K562 (cell line): ENCODE data around the gene SYNRG. TPM values are rescaled to one million over a fixed set of nuclear protein-coding genes. Genes with fewer than 3 reads are reported as not detected.
A peak's percentile ranks its signal among the peaks of the same experiment; 100 is the strongest.

ENCODE experiments used
- ATAC-seq: fragments of 200-7000 bp; cut with Tn5 transposase; 3 replicates; pipeline ENCODE4 v1.9.1; 2020; ENCODE audit warnings: moderate library complexity
- BruUV-seq: library from RNA; stranded (reverse); fragments of 400-500 nt; replicated peaks from 2 replicates; lab custom pipeline; 2021; lab: Mats Ljungman, UMichigan
- CTCF ChIA-PET: fragments of 300-600 bp; formaldehyde crosslinking; extraction: SDS; loops from one replicate; lab custom pipeline; 2021; ENCODE audit warnings: low intra/inter-chr PET ratio; lab: Yijun Ruan, JAX
- POLR2A ChIA-PET: fragments of 300-600, 350-650 bp; sonication (Branson Sonifier 250); formaldehyde crosslinking; extraction: SDS; loops from one replicate; lab custom pipeline; 2021; ENCODE audit warnings: antibody characterized with exemption, inconsistent platforms; lab: Yijun Ruan, JAX
- DNase-seq, 4 experiments: peaks; one replicate each; pipeline versions ENCODE4 v3.0.0 to v3.0.0-alpha.2; 2011 to 2018; ENCODE audit warnings: low spot score in 3 of 4, mixed read lengths in 3 of 4; ENCODE audit errors: extremely low read depth in 1 of 4
- FAIRE-seq: peaks from 2 replicates; lab custom pipeline; 2011; peaks lifted over from hg19 to GRCh38; lab: Jason Lieb, UNC
- H2AFZ ChIP-seq: 2 replicates; pipeline ENCODE4 v1.6.0; 2011; ENCODE audit warnings: low read depth, low read length, control low read depth, inconsistent platforms
- H3K27ac ChIP-seq: fragments of 200-600 bp; 3 replicates; pipeline ENCODE4 v1.8.0; 2011; ENCODE audit warnings: low read depth, mild to moderate bottlenecking, control low read depth, inconsistent platforms, low read length, moderate library complexity, mixed read lengths; ENCODE audit errors: extremely low read depth
- H3K27me3 ChIP-seq, 2 experiments: fragments of 300-600 bp in 1 of 2; 2 replicates in 1 of 2; 3 replicates in 1 of 2; pipeline versions ENCODE4 v1.6.0 to v1.8.0; 2011; ENCODE audit warnings: inconsistent platforms in 2 of 2, low read length in 2 of 2, mild to moderate bottlenecking in 1 of 2, mixed read lengths in 1 of 2, moderate library complexity in 1 of 2; ENCODE audit not compliant: control insufficient read depth in 2 of 2, insufficient read depth in 2 of 2
- H3K36me3 ChIP-seq: fragments of 300-600 bp; 3 replicates; pipeline ENCODE4 v1.8.0; 2011; ENCODE audit warnings: mild to moderate bottlenecking, low read length, inconsistent platforms; ENCODE audit not compliant: control insufficient read depth, insufficient read depth
- H3K4me1 ChIP-seq, 2 experiments: fragments of 200-600 bp in 1 of 2; replicated peaks in 1 of 2; 2 replicates in 1 of 2; 3 replicates in 1 of 2; pipeline versions ENCODE4 v1.5.1 to v1.8.0; 2011; ENCODE audit warnings: inconsistent platforms in 2 of 2, low read length in 2 of 2, mild to moderate bottlenecking in 1 of 2, mixed read lengths in 1 of 2, moderate library complexity in 1 of 2; ENCODE audit not compliant: control insufficient read depth in 2 of 2, insufficient read depth in 2 of 2
- H3K4me2 ChIP-seq: 2 replicates; pipeline ENCODE4 v1.6.1; 2011; ENCODE audit warnings: low read length, control low read depth, inconsistent platforms, mixed read lengths; ENCODE audit not compliant: insufficient read depth
- H3K4me3 ChIP-seq: fragments of 200-600 bp; sonication (generic), shearing (Covaris generic); 2 replicates; pipeline ENCODE4 v1.5.1; 2016; ENCODE audit warnings: control low read depth, inconsistent platforms
- H3K79me2 ChIP-seq: fragments of 200-600 bp; 3 replicates; pipeline ENCODE4 v1.8.0; 2011; ENCODE audit warnings: low read length, inconsistent platforms; ENCODE audit not compliant: control insufficient read depth, insufficient read depth
- H3K9ac ChIP-seq, 2 experiments: 2 replicates each; pipeline versions ENCODE4 v1.6.0 to v1.6.1; 2011; ENCODE audit warnings: low read depth in 2 of 2, low read length in 2 of 2, control low read depth in 1 of 2, inconsistent platforms in 1 of 2, mild to moderate bottlenecking in 1 of 2, mixed read lengths in 1 of 2; ENCODE audit not compliant: insufficient read depth in 1 of 2
- H3K9me1 ChIP-seq: one replicate; pipeline ENCODE4 v1.6.0; 2011; ENCODE audit warnings: inconsistent platforms, mild to moderate bottlenecking, low read length, moderate library complexity; ENCODE audit not compliant: control insufficient read depth, insufficient read depth
- H3K9me3 ChIP-seq: replicated peaks from 2 replicates; pipeline ENCODE4 v1.5.1; 2011; ENCODE audit warnings: low read depth, low read length, inconsistent platforms; ENCODE audit not compliant: control insufficient read depth, insufficient read depth
- H4K20me1 ChIP-seq: replicated peaks from 2 replicates; pipeline ENCODE4 v1.6.1; 2011; ENCODE audit warnings: low read length, inconsistent platforms, mixed read lengths; ENCODE audit not compliant: control insufficient read depth, insufficient read depth
- CHD4 ChIP-seq: fragments of 200-600 bp; sonication (generic); IDR thresholded peaks from 3 replicates; pipeline ENCODE4 v1.6.1; 2012; ENCODE audit warnings: low read depth, mild to moderate bottlenecking, mixed read lengths, low read length, inconsistent platforms; ENCODE audit not compliant: insufficient read depth, insufficient replicate concordance, poor library complexity, severe bottlenecking
- DNMT1 ChIP-seq: fragments of 450-650 bp; IDR thresholded peaks from 2 replicates; pipeline ENCODE4 v1.6.1; 2016; ENCODE audit warnings: antibody characterized with exemption, mild to moderate bottlenecking
- E2F3 ChIP-seq: fragments of 250-450 bp; sonication (Bioruptor Pico); IDR thresholded peaks from 2 replicates; pipeline ENCODE4 v1.4.0; 2020; ENCODE audit warnings: mild to moderate bottlenecking
- EP400 ChIP-seq: fragments of 450-650 bp; IDR thresholded peaks from 2 replicates; pipeline ENCODE4 v1.6.1; 2017; ENCODE audit warnings: antibody characterized with exemption, mild to moderate bottlenecking, moderate library complexity
- IRF2 ChIP-seq: sonication (generic); formaldehyde crosslinking; IDR thresholded peaks from 2 replicates; pipeline ENCODE4 v1.8.1; 2022; ENCODE audit warnings: mild to moderate bottlenecking, missing genetic modification reagents
- JUNB ChIP-seq: fragments of 450-650 bp; formaldehyde crosslinking; conservative IDR thresholded peaks from 2 replicates; pipeline ENCODE4 v1.4.0; 2020; ENCODE audit warnings: mild to moderate bottlenecking
- L3MBTL2 ChIP-seq: fragments of 450-650 bp; IDR thresholded peaks from 2 replicates; pipeline ENCODE4 v1.6.1; 2016; ENCODE audit warnings: mild to moderate bottlenecking, moderate library complexity
- MXD1 ChIP-seq: fragments of 250-450 bp; sonication (Bioruptor Pico); IDR thresholded peaks from 2 replicates; pipeline ENCODE4 v1.8.0; 2021; ENCODE audit warnings: borderline replicate concordance, mild to moderate bottlenecking, moderate library complexity; ENCODE audit not compliant: poor library complexity, severe bottlenecking
- NCOA4 ChIP-seq: fragments of 450-650 bp; IDR thresholded peaks from 2 replicates; pipeline ENCODE4 v1.6.1; 2018; ENCODE audit warnings: mild to moderate bottlenecking; ENCODE audit not compliant: partially characterized antibody
- NFXL1 ChIP-seq: fragments of 450-650 bp; formaldehyde crosslinking; IDR thresholded peaks from 2 replicates; pipeline ENCODE4 v1.4.0; 2021; ENCODE audit warnings: mild to moderate bottlenecking
- RBM34 ChIP-seq: fragments of 200-400 bp; formaldehyde crosslinking; IDR thresholded peaks from 2 replicates; pipeline ENCODE4 v1.6.1; 2018; ENCODE audit warnings: low read length, borderline replicate concordance; ENCODE audit not compliant: insufficient read depth
- SPI1 ChIP-seq: IDR thresholded peaks from 2 replicates; pipeline ENCODE4 v1.6.1; 2011; ENCODE audit warnings: low read depth, low read length, control low read depth, borderline replicate concordance
- TCF7 ChIP-seq: sonication (generic); IDR thresholded peaks from 2 replicates; pipeline ENCODE4 v1.6.1; 2016; ENCODE audit warnings: antibody characterized with exemption, borderline replicate concordance
- VEZF1 ChIP-seq: fragments of 200-800 bp; sonication (Bioruptor generic); IDR thresholded peaks from 2 replicates; pipeline ENCODE4 v1.6.1; 2017; ENCODE audit warnings: missing genetic modification characterization, missing compliant biosample characterization
- ZKSCAN1 ChIP-seq: fragments of 150-350 bp; IDR thresholded peaks from 2 replicates; pipeline ENCODE4 v1.6.1; 2016; ENCODE audit warnings: low read depth, low read length
- WGBS: fragments of 100-300 bp; shearing (Covaris generic); methylation state at CpG from one replicate; pipeline ENCODE4 v1.1.6; 2016; ENCODE audit warnings: low coverage, mixed read lengths; ENCODE audit not compliant: insufficient coverage; ENCODE audit errors: missing lambda C conversion rate; 5-methylcytosine and 5-hydroxymethylcytosine counted together
- in situ Hi-C: fragments of 300-500 bp; cut with MboI; formaldehyde crosslinking; loops from 4 replicates; pipeline ENCODE4 v1.15.0; 2018; ENCODE audit warnings: inconsistent platforms, mixed read lengths
- intact Hi-C: fragments of 100-400 bp; cut with micrococcal nuclease; formaldehyde crosslinking; loops from 2 replicates; pipeline ENCODE4 v1.14.2; 2022
- polyA plus RNA-seq, 8 experiments: library from polyadenylated mRNA; depleted of rRNA in 4 of 8; stranded (reverse) in 5 of 8; unstranded in 3 of 8; fragments of >200 nt; fragmentation: Nextera tagmentation in 2 of 8; fragmentation: Illumina TruSeq in 1 of 8; extraction: Ambion mirVana in 2 of 8; extraction: Trizol in 1 of 8; gene quantifications; 2 replicates each; pipeline versions ENCODE4 v1.2.1 to v1.2.3, GENCODE V29; 2011 to 2014; ENCODE audit warnings: inconsistent platforms in 1 of 8, missing spikeins in 1 of 8
- total RNA-seq, 7 experiments: library from RNA; depleted of rRNA in 6 of 7; stranded (reverse); fragments of >200 nt in 6 of 7; fragmentation: Illumina TruSeq in 2 of 7; extraction: Trizol in 2 of 7; gene quantifications; 2 replicates each; pipeline versions ENCODE4 v1.2.1 to v1.2.3, GENCODE V29; 2011 to 2021; ENCODE audit warnings: low replicate concordance in 1 of 7
- TF ChIP-seq, protein P1 (sequence below): IDR thresholded peaks from 3 replicates; pipeline ENCODE4 v1.6.1; 2011; ENCODE audit warnings: borderline replicate concordance, mild to moderate bottlenecking; ENCODE audit not compliant: insufficient read length, insufficient read depth

Gene SYNRG
- total and polyA plus RNA-seq, 9 of the 15 experiments (the other 6 are each of a cell fraction or from before 2014, with no cell fraction given) = 2.9 to 28.2 (median 15.1) TPM

DNA sequence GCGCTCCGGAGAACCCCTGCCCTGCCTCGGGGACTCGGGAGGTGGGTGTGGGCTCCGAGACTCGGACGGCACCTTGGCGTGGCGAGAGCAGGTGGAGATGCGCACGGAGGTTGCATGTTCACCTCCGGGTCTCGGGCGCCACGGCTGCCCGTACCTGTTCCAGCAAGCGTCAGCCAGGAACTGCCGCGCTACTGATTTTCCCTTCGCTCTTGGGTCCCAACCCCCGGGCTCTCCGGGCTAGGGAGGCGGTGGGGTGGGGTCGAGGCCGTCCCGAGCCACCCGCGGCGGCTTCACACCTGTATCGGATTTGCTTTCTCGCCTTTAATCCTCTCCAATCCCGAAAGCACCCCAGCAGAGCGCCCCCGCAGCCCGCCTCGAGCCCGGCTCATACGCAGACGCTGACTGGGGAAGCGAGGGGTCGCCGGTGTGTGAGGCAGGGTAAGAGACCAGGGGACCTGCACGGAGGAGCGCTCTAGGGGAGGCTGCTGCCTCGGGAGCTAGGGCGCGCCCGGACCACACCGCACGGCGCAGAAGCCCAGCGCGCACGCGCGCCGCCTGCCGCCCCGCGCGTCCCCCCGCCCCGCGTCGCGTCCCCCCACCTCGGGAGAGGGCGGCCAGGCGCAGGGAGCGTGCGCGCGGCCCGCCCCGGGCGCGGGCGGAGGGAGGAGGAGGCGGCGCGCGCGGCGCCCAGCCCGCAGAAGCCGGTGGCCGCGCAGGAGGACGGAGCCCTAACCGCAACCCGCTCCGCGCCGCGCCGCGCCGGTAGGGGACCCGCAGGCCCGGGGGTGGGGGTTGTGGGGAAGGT is 119.8 kb downstream of the SYNRG start, which contains the start of gene DUSP14 (continued):
- peak; percentile 96 for TF ChIP-seq VEZF1 (CRISPR knock-in tag)

- Histone ChIP-seq H4K20me1 (no peaks in the 10 kb centered on the region), H3K27ac (peak overlapping the region; percentile 72), H3K9me3 (no peaks in the 10 kb centered on the region), H3K4me3 (peak overlapping the region; percentile 72), H3K79me2 (peaks cover 37% of the 10 kb centered on the region), H3K36me3 (no peaks in the 10 kb centered on the region), H3K9ac (peak overlapping the region; percentile 76 to 96), H3K27me3 (no peaks in the 10 kb centered on the region), H3K4me2 (peak overlapping the region; percentile 89), H3K9me1 (no peaks in the 10 kb centered on the region), H3K4me1 (peaks cover 11 to 19% of the 10 kb centered on the region in 2 experiments; a peak in 4 of 5 replicates), H2AFZ (peak overlapping the region; percentile 95)
- CTCF ChIA-PET = no interaction called here
- POLR2A ChIA-PET = interaction anchor here (1.0 to 1.4 kb wide), 5 partner anchors 9 to 59 kb away, joined by 3 to 6 read pairs (median 4); no protein-coding TSS in a partner anchor
- FAIRE-seq = no peak
- in situ Hi-C loops = no loop called here
- peak; percentile 43 to 76 (median 48) for DNase-seq
- BruUV-seq = no TSS peak
- under 1% methylated on average over 25 of the region's 25 CpGs for WGBS
- intact Hi-C loops = loop anchor here (5.0 kb wide), 1 partner anchor 81 kb away; the partner anchor contains the start of genes ACACA and TADA2A
- peak; percentile 22 for ATAC-seq
- TF ChIP-seq L3MBTL2 (peak; percentile 76; the same call in 1 of the 2 replicates), NCOA4 (no peak), EP400 (0 out of 2 replicates have a peak, but pooled peaks have one; percentile 28), TCF7 (no peak), E2F3 (no peak), IRF2 (CRISPR knock-in tag) (no peak), CHD4 (no peak), ZKSCAN1 (no peak), SPI1 (0 out of 2 replicates have a peak, but pooled peaks have one; percentile 40), JUNB (CRISPR knock-in tag) (no peak), DNMT1 (no peak), RBM34 (no peak), MXD1 (no peak), NFXL1 (CRISPR knock-in tag) (no peak)
- TF ChIP-seq, protein P1, sequence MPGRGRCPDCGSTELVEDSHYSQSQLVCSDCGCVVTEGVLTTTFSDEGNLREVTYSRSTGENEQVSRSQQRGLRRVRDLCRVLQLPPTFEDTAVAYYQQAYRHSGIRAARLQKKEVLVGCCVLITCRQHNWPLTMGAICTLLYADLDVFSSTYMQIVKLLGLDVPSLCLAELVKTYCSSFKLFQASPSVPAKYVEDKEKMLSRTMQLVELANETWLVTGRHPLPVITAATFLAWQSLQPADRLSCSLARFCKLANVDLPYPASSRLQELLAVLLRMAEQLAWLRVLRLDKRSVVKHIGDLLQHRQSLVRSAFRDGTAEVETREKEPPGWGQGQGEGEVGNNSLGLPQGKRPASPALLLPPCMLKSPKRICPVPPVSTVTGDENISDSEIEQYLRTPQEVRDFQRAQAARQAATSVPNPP = no peak
Measured at GRCh38 chr17:37488607-37489196, 120.5 kb downstream of the SYNRG start.
